ENCODE measurements around the gene ATG7. TPM values are rescaled to one million over a fixed set of nuclear protein-coding genes. Genes with fewer than 3 reads are reported as not detected.
"Not testable (repeated sequence)": the region's sequence is repeated elsewhere in the genome, so short reads cannot be mapped to it uniquely, and the experiment has no call there.

The ATG7 gene
- total and polyA plus RNA-seq, 12 donors: 9.1 to 118 (median 40.0) TPM

GRCh38 chr3:11400213-11400612 is 128.0 kb downstream of the ATG7 start:
- Histone ChIP-seq H3K9me3 (replicated peaks in 1 of 3) (no peaks in the 10 kb centered on the region), H3K27me3 (no peaks in the 10 kb centered on the region), H3K36me3 (replicated peaks in 1 of 2) (no peaks in the 10 kb centered on the region), H3K4me1 (replicated peaks in 1 of 2) (no peaks in the 10 kb centered on the region), H3K4me3 (no peak overlapping the region), H3K27ac (no peak overlapping the region)
- no peak for DNase-seq
- 78 to 84% (median 79%) methylated on average over 4 of the region's 4 CpGs for WGBS, 4 donors
- intact Hi-C loops (cut with DNase I): no loop called here
- TF ChIP-seq POLR2A (IDR thresholded peaks at IDR 0.05): no peak
- TF ChIP-seq CTCF (IDR thresholded peaks at IDR 0.05): no peak

GRCh38 chr3:11401434-11401833 is 129.2 kb downstream of the ATG7 start:
- H3K4me3 ChIP-seq: no peak overlapping the region
- H3K36me3 ChIP-seq (replicated peaks in 1 of 2): no peaks in the 10 kb centered on the region
- no peak for DNase-seq
- H3K27me3 ChIP-seq: no peaks in the 10 kb centered on the region
- WGBS, 4 donors: 87 to 94% (median 93%) methylated on average over 1 of the region's 1 CpG
- TF ChIP-seq CTCF (IDR thresholded peaks at IDR 0.05): no peak
- no peak for TF ChIP-seq POLR2A (IDR thresholded peaks at IDR 0.05)
- H3K4me1 ChIP-seq (replicated peaks in 1 of 2): no peaks in the 10 kb centered on the region
- H3K27ac ChIP-seq: no peak overlapping the region
- no peaks in the 10 kb centered on the region for H3K9me3 ChIP-seq (replicated peaks in 1 of 3)
- intact Hi-C loops (cut with DNase I): no loop called here

- no peaks in the 10 kb centered on the region for H3K4me1 ChIP-seq (replicated peaks in 1 of 2)
- 96 to 100% (median 98%) methylated on average over 2 of the region's 2 CpGs for WGBS, 4 donors
- H3K27ac ChIP-seq: no peak overlapping the region
- no peak for TF ChIP-seq POLR2A (IDR thresholded peaks at IDR 0.05)
- TF ChIP-seq CTCF (IDR thresholded peaks at IDR 0.05): no peak
- intact Hi-C loops (cut with DNase I): no loop called here
- DNase-seq: no peak
- no peaks in the 10 kb centered on the region for H3K27me3 ChIP-seq
- H3K9me3 ChIP-seq (replicated peaks in 1 of 3): peaks cover 0 to 4% (median 0%) of the 10 kb centered on the region in 3 donors
- no peak overlapping the region for H3K4me3 ChIP-seq
- no peaks in the 10 kb centered on the region for H3K36me3 ChIP-seq (replicated peaks in 1 of 2)
Observed at GRCh38 chr3:11405323-11405722, 133.1 kb downstream of the ATG7 start.

GRCh38 chr3:11407644-11408043 is 135.4 kb downstream of the ATG7 start:
- intact Hi-C loops (cut with DNase I): no loop called here
- no peaks in the 10 kb centered on the region for H3K4me1 ChIP-seq (replicated peaks in 1 of 2)
- H3K27ac ChIP-seq: no peak overlapping the region
- no peak for DNase-seq
- WGBS, 4 donors: 83 to 100% (median 90%) methylated on average over 1 of the region's 1 CpG
- H3K27me3 ChIP-seq: no peaks in the 10 kb centered on the region
- H3K36me3 ChIP-seq (replicated peaks in 1 of 2): no peaks in the 10 kb centered on the region
- TF ChIP-seq CTCF (IDR thresholded peaks at IDR 0.05) (no peak), POLR2A (IDR thresholded peaks at IDR 0.05) (no peak)
- H3K9me3 ChIP-seq (replicated peaks in 1 of 3): peaks cover 0 to 4% (median 0%) of the 10 kb centered on the region in 3 donors
- no peak overlapping the region for H3K4me3 ChIP-seq

- H3K27ac ChIP-seq; H3K27me3 ChIP-seq; H3K9me3 ChIP-seq (replicated peaks in 1 of 3); H3K4me1 ChIP-seq (replicated peaks in 1 of 2); DNase-seq; H3K36me3 ChIP-seq (replicated peaks in 1 of 2); H3K4me3 ChIP-seq; intact Hi-C loops (cut with DNase I): not testable (repeated sequence)
- WGBS, 4 donors: 98 to 99% (median 99%) methylated on average over 4 of the region's 4 CpGs
Observed at GRCh38 chr3:11408324-11408859, 136.2 kb downstream of the ATG7 start.
